ENCODE results near the gene SH3GLB1.

SH3GLB1 gene

DNA sequence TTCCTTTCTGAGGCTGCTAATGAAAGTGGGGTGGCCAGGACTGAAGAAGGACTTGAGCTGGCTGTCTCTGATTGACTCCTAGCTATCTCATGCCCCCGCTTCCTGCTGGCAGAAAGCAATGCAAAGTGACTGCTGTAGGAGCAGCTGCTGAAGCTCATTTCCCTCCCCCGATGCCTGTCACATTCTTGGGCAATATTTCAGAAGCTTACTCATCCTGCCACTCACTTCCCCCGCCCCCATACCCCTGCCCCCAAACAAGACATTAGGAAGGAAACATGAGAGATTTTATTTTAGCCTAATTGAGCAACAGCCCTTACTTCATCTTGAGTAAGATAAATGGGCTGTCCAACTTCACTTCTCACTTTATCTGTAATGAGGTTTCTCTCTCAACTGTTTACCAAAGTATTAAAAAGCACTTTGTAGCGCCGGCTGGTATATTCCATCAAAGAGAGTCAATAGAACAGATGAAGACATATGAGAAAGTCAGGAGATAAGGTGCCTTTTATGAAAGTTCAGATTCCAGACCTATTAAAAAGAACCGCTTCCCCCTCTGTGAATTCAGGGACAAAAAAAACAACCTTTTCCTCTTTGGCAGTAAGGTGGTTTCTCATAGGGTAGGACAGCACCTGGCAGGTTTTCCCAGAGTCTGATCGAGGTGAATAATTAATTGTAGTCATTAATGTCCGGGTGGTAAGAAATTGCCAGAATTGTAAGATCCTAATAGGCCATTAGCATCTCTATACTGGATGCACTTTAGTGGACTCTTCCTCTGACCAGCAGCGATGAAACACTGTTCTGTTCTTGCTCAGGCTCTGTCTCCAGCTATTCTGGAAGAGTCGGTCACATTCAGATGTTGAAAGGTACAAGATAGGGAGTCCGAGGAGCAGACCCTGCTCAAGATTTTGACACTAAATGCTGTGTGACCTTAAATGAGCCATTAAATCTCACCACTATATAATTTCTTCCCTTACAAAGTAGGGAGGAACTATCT is 70.2 kb downstream of the SH3GLB1 start:
- peak; percentile 27 for DNase-seq

DNA sequence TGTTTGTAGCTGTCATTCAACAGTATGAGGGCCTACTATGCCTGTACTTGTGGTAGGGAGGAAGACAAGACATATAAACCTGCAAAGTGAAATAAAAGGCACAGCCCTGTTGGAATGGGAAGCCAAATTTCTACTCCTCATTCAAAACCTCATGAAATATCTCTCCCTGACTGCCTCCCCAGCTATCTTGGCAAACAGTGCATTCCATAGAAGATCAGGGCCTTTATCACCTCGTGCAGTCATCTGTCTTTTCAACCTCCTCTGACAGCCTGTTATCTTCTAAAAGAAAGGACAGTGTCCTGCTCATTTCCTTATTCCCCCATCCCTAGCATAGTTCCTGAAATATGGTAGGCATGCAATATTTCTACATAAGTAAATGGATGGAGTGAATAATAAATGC is 71.0 kb downstream of the SH3GLB1 start:
- no peak for DNase-seq

DNA sequence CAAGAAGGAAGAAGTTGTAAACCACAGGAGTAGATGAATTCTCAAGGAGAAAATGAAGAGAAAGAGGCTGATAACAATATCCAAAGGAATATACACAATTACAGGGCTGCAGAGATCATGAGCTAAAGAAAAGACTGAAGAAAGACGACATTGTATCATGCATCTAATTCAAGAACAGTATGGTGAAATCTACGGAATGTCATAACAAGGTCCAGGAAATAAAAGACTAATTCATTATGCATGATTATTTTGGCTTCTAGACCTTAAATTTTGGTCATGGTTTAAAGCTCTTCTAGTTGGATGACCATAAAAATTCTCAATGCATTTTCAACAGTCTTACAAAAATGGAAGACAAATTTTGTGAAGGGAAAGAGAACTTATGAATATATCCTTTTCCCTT is 71.7 kb downstream of the SH3GLB1 start:
- no peak for DNase-seq

DNA sequence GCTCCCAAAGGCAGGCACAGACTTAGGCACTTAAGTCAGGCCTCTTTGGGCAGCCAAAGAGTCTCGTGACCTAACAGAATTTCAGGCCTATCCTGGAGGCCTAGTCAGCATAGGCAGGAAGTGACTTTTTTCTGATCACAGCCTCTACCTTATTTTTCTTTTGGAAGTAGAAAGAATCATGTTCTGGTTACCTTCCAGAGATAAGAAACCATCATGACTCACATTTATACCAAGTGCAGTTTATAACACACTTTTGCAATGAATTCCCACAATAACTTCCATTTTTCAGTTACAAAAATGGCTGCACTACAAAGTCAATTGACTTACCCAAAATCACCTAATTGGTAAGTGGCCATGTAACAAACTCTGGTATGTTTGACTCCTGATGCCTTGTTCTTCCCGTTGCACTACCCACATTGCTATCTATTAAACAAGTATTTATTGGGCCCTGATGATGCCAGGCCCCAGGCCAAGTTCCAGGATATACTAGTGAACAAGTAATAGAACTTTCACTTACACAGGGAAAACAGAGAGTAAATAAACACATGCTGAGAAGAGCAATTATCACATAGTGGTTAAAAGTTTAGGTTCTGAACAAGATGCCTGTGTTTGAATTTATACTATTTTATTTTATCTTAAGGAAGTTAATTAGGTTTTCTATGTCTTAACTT is 74.3 kb downstream of the SH3GLB1 start:
- no peak for DNase-seq

DNA sequence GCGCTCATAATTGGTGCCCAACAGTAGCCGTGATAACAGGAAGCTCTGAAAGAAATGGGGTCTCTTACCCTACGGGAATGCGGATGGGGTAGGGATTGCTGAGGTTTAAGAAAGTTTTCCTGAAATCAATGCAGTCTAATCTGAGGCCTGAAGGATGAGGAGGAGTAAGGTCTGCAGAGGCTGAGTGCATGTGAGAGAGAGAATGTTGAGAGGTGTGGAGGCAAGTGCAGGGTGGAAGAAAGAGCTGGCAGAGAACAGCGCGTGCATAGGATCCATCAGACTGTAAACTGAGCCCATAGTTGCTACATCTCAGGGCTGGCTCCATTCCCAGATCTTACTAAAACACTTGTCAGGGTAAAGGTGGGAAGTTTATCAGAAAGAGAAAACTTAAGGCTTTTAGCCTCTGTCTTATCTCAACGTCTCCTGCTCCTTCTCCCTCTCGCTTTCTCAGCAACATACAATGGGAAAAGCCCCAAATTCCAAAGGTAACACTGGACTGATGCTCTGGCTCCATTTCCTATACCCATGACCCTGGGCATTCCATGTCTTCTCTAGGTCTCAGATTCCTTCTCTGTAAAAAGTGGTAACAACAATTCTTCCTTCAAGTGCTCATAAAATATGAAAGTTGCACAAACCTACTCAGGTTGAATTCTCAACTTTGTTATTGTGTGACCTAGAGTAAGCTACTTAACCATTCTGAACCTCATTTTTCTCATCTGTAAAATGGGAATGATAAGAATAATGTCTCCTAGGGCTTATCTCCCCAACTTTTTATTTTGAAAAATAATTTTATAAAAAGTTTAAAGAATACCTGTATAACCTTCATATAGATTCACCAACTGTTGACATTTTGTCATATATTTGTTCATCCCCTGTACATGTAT is 75.2 kb downstream of the SH3GLB1 start:
- DNase-seq = no peak

DNA sequence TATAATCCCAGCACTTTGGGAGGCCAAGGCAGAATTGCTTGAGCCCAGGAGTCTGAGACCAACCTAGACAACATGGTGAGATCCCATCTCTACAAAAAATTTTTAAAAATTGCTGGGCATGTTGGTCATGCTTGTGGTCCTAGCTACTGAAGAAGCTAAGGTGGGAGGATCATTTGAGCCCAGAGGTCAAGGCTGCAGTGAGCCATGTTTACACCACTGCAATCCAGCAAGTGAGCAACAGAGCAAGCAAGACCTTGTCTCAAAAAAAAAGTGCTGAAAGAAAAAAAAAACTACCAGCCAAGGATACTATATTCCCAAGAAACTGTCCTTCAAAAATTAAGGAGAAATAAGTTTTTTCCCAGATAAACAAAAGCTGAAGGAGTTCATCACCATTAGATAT is 78.1 kb downstream of the SH3GLB1 start:
- no peak for DNase-seq

DNA sequence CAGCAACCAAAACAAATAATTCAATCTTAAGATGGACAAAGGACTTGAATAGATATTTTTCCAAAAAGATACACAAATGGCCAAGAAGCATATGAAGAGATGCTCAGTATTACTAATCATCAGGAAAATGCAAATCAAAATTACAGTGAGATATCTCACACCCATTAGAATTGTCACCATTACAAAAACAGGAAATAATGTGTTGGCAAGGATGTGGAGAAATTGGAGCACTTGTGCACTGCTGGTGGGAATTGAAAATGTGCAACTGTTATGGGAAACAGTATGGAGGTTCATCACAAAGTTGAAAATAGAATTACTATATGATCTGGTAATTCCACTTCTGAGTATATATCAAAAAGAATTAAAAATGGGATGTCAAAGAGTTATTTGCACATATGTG is 83.2 kb downstream of the SH3GLB1 start:
- DNase-seq = no peak

DNA sequence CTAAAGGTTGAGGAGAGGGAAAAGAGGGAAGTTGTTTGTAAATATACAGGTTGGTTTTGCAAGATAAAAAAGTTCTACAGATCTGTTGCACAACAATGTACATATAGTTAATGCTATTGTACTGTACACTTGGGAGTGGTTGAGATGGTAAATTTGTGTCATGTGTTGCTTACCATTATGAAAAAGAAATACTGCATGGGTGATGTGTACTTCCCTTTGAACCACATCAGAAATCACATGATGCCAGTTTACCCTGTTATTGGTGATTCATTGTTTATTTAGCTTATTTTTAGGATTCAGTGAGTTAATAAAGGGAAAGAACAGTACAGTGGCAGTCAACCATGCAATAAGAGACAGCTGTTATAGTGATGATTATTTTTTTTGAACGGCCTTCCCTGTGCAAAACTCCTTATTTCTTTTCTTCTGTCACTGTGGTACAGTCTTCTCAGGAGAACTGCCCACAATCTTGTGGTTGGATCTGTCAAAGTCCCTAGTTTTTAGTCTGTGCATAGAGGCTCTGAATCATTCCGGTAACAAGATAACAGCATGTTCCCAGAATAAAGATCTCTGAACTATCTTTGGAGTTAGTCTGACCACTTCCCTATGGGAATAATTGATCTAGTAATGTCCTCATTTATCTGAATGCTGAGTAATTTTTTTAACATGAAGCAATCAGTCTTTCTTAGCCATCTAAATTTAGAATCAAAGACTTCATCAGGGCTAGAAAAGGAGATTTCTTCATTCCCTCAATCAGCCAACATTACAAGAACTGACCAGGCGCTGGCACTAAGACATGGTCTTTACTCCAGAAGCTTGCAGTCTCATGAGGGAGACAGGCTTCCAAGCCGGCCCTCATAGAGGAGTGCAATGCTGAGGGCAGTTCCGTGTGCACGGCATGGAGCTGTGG is 84.2 kb downstream of the SH3GLB1 start:
- no peak for DNase-seq

DNA sequence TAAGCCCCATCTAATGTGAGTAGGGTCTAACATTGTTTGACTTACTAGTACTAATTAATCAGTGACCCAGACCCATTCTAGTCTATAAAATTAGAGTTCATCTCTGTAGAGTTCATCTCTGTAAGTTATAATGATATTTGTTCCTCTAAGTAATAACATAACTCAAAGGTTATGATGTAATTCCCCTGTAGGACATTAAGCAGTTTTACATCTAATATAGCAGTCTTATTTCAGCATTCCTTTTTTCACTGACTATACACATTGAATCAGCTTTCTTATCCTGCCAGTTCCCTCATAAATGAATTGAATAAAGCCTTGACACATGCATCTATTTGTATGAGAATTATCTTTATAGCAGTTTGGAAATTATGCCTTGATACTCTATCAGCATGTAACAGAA is 90.9 kb downstream of the SH3GLB1 start:
- no peak for DNase-seq

All from CD4-positive, alpha-beta T cell treated with Interleukin-10 for 1 hour (primary cell).